Ascending aorta (tissue), 2 donors: ENCODE measurements around the gene SLC39A7. TPM values are rescaled to one million over a fixed set of nuclear protein-coding genes. Genes with fewer than 3 reads are reported as not detected.

Experiments used
- DNase-seq, 2 donors: peaks; one replicate each; pipeline ENCODE4 v3.0.0-alpha.2; 2019; ENCODE audit warnings: low spot score in 2 of 2
- H3K27ac ChIP-seq, 2 donors: fragments of 200-600 bp; sonication (generic); one replicate each; pipeline ENCODE4 v1.5.1; 2016 to 2017; ENCODE audit warnings: mild to moderate bottlenecking in 1 of 2
- H3K27me3 ChIP-seq: fragments of 200-600 bp; sonication (generic); one replicate; pipeline ENCODE4 v1.5.1; 2017
- H3K36me3 ChIP-seq, 2 donors: fragments of 200-600 bp; sonication (generic); one replicate each; pipeline ENCODE4 v1.5.1; 2016
- H3K4me1 ChIP-seq, 2 donors: fragments of 200-600 bp; sonication (generic); one replicate each; pipeline ENCODE4 v1.5.1; 2016 to 2017; ENCODE audit warnings: mild to moderate bottlenecking in 1 of 2
- H3K4me3 ChIP-seq, 2 donors: fragments of 200-600 bp; sonication (generic); one replicate each; pipeline ENCODE4 v1.5.1; 2016 to 2017; ENCODE audit warnings: mild to moderate bottlenecking in 1 of 2
- H3K9me3 ChIP-seq, 2 donors: fragments of 200-600 bp; sonication (generic); one replicate each; pipeline ENCODE4 v1.5.1; 2016
- intact Hi-C: fragments of 100-400 bp; cut with DNase I; formaldehyde crosslinking; loops from one replicate; pipeline ENCODE4 v1.15.1; 2023
- total RNA-seq: library from RNA; depleted of rRNA; stranded (reverse); fragments of >200 nt; gene quantifications from one replicate; pipeline ENCODE4 v1.1.0, GENCODE V29; 2016
- TF ChIP-seq, protein P1 (sequence below), 3 experiments: fragments of 200-600 bp in 2 of 3; fragments of 450-650 bp in 1 of 3; sonication (generic) in 2 of 3; IDR thresholded peaks; one replicate each; pipeline ENCODE4 v1.5.1; 2016 to 2019; ENCODE audit warnings: antibody characterized with exemption in 3 of 3, mild to moderate bottlenecking in 1 of 3, moderate library complexity in 1 of 3

SLC39A7 gene
- total RNA-seq, 1 donor from 2014 or later: 59.7 TPM

DNA sequence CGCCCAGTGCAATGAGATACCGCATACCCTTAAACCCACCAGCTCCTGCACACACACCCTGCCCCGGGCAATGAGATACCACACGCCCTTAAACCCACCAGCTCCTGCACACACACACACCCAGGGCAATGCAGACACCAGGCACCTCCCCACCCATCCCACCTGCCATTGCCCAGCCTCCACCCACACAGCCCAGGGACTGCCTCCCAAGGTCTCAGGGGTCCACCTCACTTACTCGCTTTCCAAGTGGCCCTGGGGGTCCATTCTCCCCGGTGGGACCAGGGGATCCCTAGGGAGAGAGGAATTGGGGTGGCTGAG lies 32.4 kb upstream of the SLC39A7 start:
- TF ChIP-seq, protein P1, sequence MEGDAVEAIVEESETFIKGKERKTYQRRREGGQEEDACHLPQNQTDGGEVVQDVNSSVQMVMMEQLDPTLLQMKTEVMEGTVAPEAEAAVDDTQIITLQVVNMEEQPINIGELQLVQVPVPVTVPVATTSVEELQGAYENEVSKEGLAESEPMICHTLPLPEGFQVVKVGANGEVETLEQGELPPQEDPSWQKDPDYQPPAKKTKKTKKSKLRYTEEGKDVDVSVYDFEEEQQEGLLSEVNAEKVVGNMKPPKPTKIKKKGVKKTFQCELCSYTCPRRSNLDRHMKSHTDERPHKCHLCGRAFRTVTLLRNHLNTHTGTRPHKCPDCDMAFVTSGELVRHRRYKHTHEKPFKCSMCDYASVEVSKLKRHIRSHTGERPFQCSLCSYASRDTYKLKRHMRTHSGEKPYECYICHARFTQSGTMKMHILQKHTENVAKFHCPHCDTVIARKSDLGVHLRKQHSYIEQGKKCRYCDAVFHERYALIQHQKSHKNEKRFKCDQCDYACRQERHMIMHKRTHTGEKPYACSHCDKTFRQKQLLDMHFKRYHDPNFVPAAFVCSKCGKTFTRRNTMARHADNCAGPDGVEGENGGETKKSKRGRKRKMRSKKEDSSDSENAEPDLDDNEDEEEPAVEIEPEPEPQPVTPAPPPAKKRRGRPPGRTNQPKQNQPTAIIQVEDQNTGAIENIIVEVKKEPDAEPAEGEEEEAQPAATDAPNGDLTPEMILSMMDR (IDR thresholded peaks at IDR 0.05): no peak
- Histone ChIP-seq H3K4me1 (no peaks in the 10 kb centered on the region), H3K27me3 (no peaks in the 10 kb centered on the region), H3K9me3 (no peaks in the 10 kb centered on the region), H3K4me3 (no peak overlapping the region), H3K27ac (no peak overlapping the region), H3K36me3 (no peaks in the 10 kb centered on the region)
- intact Hi-C loops: no loop called here
- DNase-seq: no peak

DNA sequence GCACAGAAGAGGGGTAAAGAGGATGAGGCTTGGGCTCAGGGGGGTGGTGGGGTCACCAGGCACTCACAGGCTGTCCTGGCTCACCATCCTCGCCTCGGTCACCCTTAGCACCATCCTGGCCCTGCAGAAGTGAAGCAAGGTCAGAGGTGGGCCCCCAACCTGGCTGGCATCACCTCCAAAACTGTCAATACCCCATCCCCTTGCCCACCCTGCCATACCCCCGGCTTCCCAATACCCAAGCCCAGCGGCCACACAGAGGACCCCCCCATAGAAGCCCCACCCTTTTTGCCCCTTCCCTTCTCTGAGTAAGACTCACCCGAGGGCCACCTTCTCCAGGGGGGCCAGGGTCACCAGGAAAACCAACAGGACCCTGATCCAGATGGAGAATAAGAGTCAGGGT lies 32.0 kb upstream of the SLC39A7 start:
- Histone ChIP-seq H3K9me3 (no peaks in the 10 kb centered on the region), H3K27ac (no peak overlapping the region), H3K27me3 (no peaks in the 10 kb centered on the region), H3K4me3 (no peak overlapping the region), H3K4me1 (no peaks in the 10 kb centered on the region), H3K36me3 (no peaks in the 10 kb centered on the region)
- TF ChIP-seq, protein P1 (IDR thresholded peaks at IDR 0.05): no peak
- DNase-seq: no peak
- intact Hi-C loops: no loop called here

DNA sequence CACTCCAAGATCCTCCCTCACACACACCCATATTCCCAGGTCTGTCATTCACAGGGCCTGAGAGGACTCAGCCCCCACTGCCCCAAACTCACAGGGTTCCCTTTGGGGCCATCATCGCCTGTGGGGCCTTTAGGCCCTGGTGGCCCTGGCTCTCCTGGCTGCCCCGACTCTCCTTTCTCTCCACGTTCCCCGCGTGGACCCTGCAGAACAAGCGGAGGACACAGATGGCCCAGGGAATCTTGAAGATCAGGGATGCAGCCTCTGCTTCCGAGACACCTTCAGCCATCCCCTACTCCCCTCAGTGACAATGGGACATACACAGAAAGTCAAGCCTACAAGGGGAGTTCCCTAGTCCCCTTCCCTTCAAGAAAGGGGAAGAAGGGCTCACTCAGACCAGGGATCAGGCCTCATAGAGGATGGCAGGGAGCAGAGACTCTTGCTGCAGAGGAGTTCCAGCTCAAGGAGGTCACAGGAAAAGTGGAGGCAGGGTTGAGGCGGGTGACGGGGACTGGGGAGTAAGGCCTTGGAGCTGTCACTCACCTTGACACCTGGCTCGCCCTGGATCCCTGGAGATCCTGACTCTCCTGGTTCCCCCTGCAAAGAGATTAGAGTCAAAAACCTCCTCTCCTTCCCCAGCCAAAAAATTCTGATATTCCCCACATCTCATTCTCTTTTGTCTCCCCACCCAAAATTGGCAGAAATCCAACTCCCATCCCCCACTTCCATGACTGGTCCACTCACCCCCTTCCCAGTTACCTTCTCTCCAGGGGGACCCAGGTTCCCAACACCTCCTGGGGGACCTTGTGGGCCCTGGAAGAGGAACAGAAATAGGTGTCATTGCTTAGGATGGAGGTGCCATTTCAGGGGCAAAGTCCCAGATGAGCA lies 31.1 kb upstream of the SLC39A7 start:
- TF ChIP-seq, protein P1 (IDR thresholded peaks at IDR 0.05): no peak
- intact Hi-C loops: no loop called here
- no peaks in the 10 kb centered on the region for H3K9me3 ChIP-seq
- no peaks in the 10 kb centered on the region for H3K27me3 ChIP-seq
- no peak for DNase-seq
- no peaks in the 10 kb centered on the region for H3K4me1 ChIP-seq
- H3K36me3 ChIP-seq: no peaks in the 10 kb centered on the region
- H3K27ac ChIP-seq: no peak overlapping the region
- H3K4me3 ChIP-seq: no peak overlapping the region

DNA sequence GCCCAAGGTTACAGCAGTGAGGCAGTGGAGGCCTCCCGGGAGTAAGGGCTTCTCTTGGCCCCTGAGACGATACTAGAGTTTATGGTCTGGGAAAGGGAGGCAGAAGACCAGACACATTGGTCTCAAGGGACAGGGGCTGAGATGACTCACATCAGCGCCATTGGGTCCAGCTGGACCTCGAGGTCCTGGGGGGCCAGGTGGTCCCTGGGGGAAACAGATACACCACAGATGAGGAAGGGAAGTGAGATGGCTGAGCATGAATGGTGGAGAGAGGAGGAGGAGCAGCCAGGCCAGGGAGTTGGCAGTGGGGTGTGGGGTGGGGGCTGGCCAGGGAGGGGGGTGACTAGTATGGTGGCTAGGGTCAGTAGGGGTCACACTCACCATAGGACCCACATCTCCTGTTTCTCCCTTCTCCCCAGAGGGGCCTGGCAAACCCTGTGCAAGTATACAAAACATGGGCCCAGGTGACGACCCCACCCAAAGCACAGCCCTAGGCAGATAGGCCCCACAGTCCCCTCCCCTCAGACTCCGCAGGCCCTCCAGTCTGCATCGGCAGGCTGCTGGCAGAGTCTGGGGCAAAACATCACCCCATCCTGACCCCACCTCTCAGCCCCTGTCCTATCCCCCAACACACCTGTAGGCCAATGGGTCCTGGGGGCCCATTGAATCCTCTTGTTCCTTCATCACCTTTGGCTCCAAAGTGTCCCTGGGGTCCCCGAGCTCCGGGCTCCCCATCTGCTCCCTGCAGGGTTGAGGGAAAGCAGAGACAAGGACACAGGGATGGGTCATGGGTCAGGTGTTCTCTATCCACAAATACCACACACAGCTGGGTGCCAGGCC lies 30.3 kb upstream of the SLC39A7 start:
- Histone ChIP-seq H3K36me3 (no peaks in the 10 kb centered on the region), H3K27ac (no peak overlapping the region), H3K9me3 (no peaks in the 10 kb centered on the region), H3K4me3 (no peak overlapping the region), H3K4me1 (no peaks in the 10 kb centered on the region), H3K27me3 (no peaks in the 10 kb centered on the region)
- TF ChIP-seq, protein P1 (IDR thresholded peaks at IDR 0.05): no peak
- DNase-seq: no peak
- intact Hi-C loops: no loop called here

DNA sequence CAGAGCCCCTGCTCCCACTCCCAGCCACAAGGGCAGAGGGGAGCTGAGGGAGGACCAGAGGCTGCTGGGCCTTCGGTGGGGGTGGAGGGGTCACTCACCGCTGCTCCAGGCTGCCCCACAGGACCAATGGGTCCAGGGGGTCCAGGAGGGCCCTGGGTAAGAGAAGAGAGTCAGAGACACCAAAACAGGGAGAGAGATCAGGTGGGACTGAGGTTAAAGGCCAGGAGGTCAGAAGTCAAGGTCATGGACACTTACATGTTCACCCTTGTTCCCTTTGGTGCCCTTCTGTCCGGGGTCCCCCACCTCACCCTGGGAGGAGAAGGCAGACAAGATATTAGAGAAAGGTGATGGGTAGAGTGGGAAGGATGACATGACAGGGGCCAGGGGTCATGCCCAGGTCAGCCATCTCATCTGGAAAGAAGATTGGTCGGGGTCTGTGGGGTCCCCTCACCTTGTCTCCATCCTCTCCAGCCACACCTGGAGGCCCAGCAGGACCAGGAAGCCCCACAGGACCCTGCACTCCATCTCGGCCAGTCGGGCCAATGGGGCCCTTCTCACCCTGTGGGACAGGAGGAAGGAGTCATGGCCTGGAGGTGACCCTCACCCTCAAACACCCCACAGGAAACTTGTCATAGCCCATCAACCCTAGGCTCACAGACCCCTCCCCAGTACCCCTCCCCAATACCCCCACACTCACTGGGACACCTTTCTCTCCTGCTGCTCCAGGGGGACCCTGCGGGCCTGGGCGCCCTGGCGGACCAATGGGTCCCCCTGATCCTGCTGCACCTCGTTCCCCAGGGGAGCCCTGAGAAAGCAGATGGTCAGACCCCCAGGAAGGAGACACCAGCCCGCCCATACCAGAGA lies 29.4 kb upstream of the SLC39A7 start:
- Histone ChIP-seq H3K27ac (no peak overlapping the region), H3K4me1 (no peaks in the 10 kb centered on the region), H3K36me3 (no peaks in the 10 kb centered on the region), H3K27me3 (no peaks in the 10 kb centered on the region), H3K9me3 (no peaks in the 10 kb centered on the region), H3K4me3 (no peak overlapping the region)
- intact Hi-C loops: no loop called here
- TF ChIP-seq, protein P1 (IDR thresholded peaks at IDR 0.05): no peak
- DNase-seq: no peak
